Fibroblast of peridontal ligament (primary cell): Measurements from ENCODE around the gene RELN.
A peak's percentile ranks its signal among the peaks of the same experiment; 100 is the strongest.

Experiments used
- DNase-seq: peaks from one replicate; pipeline ENCODE4 v3.0.0-alpha.2; 2010; ENCODE audit errors: extremely low read depth

The RELN gene

GRCh38 chr7:103990991-103991390 lies 1.5 kb upstream of the RELN start:
- no peak for DNase-seq

- peak; percentile 45 for DNase-seq
These were observed 618 bp upstream of the RELN start for GRCh38 chr7:103989785-103990767.

- DNase-seq, result peak; percentile 5
These were observed 824 bp downstream of the RELN start for GRCh38 chr7:103988468-103989199.

DNA sequence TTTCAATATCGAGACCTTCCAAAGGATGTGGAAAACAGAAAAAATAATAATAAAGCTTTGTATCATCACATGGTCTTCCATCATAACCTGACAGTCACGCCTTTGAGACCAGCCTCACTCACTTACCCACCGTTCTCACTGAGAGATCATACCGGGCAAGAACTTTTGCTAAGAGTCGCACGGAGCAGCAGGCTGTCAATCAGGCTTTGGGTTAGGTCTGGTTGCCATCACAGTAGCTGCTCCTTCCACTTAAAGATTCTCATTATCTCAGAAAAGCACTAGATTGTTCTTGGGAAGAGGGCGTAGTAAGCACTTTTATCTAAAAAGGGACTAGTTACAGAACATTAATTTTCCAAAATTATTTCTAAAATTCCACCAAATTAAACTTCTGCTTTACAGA lies 2.0 kb downstream of the RELN start:
- no peak for DNase-seq

DNA sequence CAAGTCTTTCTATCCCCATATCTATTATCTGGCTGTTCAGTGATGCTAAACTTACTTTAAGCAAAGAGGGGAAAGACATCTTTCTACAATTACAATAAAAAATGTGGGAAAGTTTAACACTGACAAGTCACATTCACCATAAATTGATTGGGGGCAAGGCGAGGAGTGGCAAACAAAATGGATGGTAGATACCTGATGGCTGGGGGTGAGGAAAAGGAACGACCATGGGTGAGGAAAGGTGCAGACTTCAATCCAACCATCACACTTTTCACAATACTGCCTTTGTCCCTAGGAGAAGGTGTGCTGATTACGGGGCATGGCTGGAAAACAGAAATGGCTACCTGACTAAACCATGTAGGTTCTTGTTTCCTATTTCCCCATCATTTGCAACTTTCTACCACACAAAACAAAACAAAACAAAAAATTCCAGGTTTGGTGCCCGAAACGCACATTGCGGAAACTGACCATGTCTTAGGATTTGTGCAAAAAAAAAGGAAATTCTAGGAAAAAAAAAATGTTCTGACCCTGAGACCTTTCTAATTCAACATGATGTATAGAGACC lies 3.8 kb downstream of the RELN start:
- no peak for DNase-seq

DNA sequence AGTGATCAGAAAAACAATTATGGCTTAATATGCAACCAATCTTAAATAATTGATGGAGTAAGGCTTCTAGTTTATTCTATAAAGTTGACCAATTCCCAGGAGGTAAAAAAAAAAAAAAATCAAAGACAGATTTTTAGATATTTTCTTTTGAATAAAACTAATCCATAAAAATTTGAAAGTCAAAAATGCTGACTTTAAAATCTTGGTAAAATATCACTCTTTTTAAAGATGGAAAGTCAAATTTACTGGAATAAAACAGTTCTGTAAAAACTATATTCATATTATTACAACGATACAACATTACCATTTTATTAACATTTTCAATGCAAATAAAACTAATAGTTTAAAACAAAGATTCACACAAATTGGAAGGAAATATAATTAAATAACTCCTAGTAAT lies 5.4 kb downstream of the RELN start:
- DNase-seq, result no peak

GRCh38 chr7:103983201-103983977 lies 6.1 kb downstream of the RELN start:
- DNase-seq, result no peak

DNA sequence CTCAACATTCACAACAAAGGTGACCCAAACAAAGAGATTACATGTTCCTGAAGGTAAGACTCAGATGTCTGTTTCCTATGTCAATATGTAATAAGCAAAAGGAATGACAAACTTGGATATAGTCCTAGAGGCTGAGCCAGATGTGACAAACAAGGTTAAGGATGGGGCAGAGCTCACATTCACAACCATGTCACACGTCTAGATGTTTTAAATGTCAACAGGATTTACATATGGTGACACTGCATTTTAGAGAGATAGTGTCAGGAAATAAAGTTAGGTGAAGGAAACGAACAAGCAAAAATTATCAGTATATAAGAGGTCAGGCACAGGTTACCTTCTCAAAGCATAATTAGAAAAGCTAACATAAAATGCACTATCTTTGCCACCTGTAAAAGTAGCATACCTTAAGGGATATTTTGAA lies 8.4 kb downstream of the RELN start:
- DNase-seq, result no peak

DNA sequence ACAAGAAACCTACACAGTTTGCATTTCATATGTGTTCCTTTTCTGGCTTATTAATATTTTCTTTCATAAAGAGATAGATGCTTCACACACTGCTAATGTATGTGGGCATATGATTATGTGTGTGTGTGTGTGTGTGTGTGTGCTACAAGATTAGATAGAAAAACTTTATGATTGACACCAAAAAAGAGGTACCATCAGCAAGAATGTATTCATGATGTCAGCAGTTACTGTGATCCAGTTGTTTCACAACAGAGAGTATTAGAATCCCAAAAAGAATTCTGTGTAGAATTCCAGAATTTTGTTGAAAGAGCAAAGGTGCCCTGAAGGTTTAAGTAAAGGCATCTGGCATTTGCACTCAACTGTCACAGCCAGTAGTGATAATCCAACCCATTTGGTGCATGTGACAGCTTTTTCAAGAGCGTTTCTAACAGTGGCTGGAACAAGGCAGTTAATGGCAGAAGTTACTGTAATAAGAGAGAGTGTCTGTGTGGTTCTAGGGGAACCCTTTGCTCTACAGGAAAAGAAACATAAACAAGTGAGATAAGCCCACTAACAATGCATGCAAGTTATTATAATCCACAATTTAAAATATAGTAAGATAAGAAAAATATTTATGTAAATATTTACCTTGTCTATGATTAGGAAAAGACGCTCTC lies 16.6 kb downstream of the RELN start:
- no peak for DNase-seq

DNA sequence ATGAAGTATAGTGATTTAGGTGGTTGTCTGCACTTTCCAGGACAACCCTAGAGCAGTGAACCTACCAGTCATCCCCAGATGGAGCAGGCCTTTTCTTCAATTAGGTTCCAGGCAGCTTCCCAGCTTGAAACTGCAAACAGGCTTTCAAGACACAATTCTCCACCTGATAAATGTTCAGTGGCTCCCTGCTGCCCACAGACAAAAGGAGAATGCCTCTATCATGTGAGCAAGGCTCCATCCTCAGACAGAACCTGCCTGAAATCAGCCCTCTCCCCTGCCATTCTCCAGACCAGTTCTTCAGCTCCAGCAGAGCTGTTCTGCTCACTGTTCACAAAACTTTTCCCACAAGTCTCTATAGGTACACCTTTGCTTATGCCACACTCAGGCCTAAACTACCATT lies 22.1 kb downstream of the RELN start:
- DNase-seq, result no peak

- no peak for DNase-seq
These were observed 22.7 kb downstream of the RELN start for GRCh38 chr7:103966593-103967277.

- no peak for DNase-seq
These were observed 25.2 kb downstream of the RELN start for GRCh38 chr7:103964269-103964668.

GRCh38 chr7:103962070-103962469 lies 27.4 kb downstream of the RELN start:
- DNase-seq, result no peak

- no peak for DNase-seq
These were observed 31.1 kb downstream of the RELN start for GRCh38 chr7:103958284-103958818.

DNA sequence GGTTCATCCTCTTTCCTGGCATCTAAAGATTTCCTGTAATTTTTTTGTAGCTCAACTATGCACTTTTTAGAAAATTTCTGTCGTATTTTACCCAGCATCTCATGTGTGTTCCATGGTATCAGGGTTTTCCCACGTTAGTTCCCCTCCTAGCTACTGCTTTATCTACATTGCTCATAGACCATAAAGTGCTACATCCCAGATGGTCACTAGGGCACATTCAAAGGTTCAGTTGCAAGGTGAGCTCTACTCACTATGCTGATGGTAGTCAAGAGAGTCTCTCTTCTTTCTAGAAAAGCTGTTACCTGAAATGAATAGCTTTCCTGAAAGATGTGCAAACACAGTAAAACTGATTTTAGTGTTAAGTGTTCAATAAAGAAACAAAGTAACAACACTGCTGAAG lies 33.5 kb downstream of the RELN start:
- DNase-seq, result no peak

GRCh38 chr7:103952408-103952807 lies 37.0 kb downstream of the RELN start:
- no peak for DNase-seq

DNA sequence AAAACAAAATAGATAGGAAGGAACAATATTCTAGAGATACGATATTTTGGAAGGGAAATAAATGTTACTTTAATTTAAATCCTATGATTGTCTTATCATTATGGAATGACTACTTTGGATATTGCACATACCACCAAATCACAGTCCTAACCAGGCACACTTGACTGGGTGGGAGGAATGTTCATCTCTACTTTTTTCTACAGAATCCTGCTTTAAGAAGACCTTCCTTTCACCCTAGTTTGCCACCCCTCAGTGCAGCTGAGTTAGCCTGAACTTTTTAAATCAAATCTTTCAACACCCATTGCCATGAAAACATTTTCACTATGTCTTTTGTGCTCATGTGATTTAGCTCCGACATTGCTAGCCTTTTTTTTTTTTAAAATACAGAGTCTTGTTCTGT lies 38.1 kb downstream of the RELN start:
- peak; percentile 1 for DNase-seq

GRCh38 chr7:103949374-103949773 lies 40.1 kb downstream of the RELN start:
- DNase-seq, result no peak

DNA sequence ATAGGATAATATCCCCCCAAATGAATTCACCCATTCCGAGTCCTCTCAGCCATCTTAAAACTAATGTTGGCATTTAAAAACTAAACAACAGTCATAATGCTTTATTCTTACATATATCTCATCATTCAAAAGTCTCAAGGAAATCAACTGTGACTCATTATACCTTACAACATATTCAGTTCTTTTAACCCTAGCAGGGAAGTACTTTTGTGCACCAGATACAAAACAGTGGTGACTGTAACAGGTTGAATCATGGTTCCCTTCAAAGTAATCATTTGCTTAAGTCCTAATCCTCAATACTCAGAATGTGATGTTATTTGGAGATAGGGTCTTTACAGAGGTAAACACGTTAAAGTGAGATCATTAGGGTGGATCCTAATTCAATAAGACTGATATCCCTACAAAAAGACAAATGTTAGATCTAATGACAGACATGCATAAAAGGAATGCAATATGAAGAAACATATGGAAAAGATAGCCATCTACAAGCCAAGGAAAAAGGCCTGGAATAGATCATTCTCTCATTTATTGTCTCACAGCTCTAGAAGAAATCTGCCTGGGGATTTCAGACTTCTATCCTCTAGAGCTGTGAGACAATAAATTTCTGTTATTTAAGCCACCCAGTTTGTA lies 42.3 kb downstream of the RELN start:
- no peak for DNase-seq
